Central memory CD8-positive, alpha-beta T cell (primary cell): Measurements from ENCODE around the gene CGNL1.

Experiments used
- ATAC-seq: fragments of 150-1000 bp; cut with Tn5 transposase; replicated peaks from 2 replicates; pipeline ENCODE4 v1.10.0; 2022; ENCODE audit warnings: mild to moderate bottlenecking, moderate FRiP score, moderate number of reproducible peaks; ENCODE audit not compliant: poor library complexity, severe bottlenecking; ENCODE audit errors: extremely low read depth
- DNase-seq, 2 donors: peaks; one replicate each; pipeline ENCODE4 v3.0.0; 2021; ENCODE audit warnings: low spot score in 2 of 2
- H3K27ac Mint-ChIP-seq: one replicate; pipeline ENCODE4 v1.8.0; 2022; ENCODE audit warnings: low read depth, mild to moderate bottlenecking, moderate library complexity, mixed read lengths
- H3K27me3 Mint-ChIP-seq: one replicate; pipeline ENCODE4 v1.8.0; 2022; ENCODE audit warnings: mixed read lengths
- H3K36me3 Mint-ChIP-seq: one replicate; pipeline ENCODE4 v1.8.0; 2022; ENCODE audit warnings: mild to moderate bottlenecking, moderate library complexity, mixed read lengths; ENCODE audit not compliant: insufficient read depth
- H3K4me1 Mint-ChIP-seq: one replicate; pipeline ENCODE4 v1.8.0; 2022; ENCODE audit warnings: mixed read lengths
- H3K4me3 Mint-ChIP-seq: one replicate; pipeline ENCODE4 v1.8.0; 2022; ENCODE audit warnings: mild to moderate bottlenecking, moderate library complexity, mixed read lengths
- H3K9me3 Mint-ChIP-seq: one replicate; pipeline ENCODE4 v1.8.0; 2022; ENCODE audit warnings: mixed read lengths

The CGNL1 gene

GRCh38 chr15:57461541-57461940 lies 85.2 kb downstream of the CGNL1 start:
- no peak for ATAC-seq
- no peak overlapping the region for H3K27ac Mint-ChIP-seq
- H3K9me3 Mint-ChIP-seq: no peaks in the 10 kb centered on the region
- no peak overlapping the region for H3K4me3 Mint-ChIP-seq
- H3K4me1 Mint-ChIP-seq: no peaks in the 10 kb centered on the region
- no peaks in the 10 kb centered on the region for H3K36me3 Mint-ChIP-seq
- peaks cover 24% of the 10 kb centered on the region for H3K27me3 Mint-ChIP-seq
- no peak for DNase-seq

- ATAC-seq (no peak), DNase-seq (no peak)
- H3K27ac Mint-ChIP-seq: no peak overlapping the region
- no peak overlapping the region for H3K4me3 Mint-ChIP-seq
- H3K9me3 Mint-ChIP-seq: no peaks in the 10 kb centered on the region
- H3K4me1 Mint-ChIP-seq: no peaks in the 10 kb centered on the region
- no peaks in the 10 kb centered on the region for H3K36me3 Mint-ChIP-seq
- H3K27me3 Mint-ChIP-seq: peaks cover 33% of the 10 kb centered on the region
These were observed 86.1 kb downstream of the CGNL1 start for GRCh38 chr15:57462381-57462780.

GRCh38 chr15:57463360-57463759 lies 87.1 kb downstream of the CGNL1 start:
- no peaks in the 10 kb centered on the region for H3K36me3 Mint-ChIP-seq
- ATAC-seq: no peak
- H3K27me3 Mint-ChIP-seq: peaks cover 42% of the 10 kb centered on the region
- H3K9me3 Mint-ChIP-seq: no peaks in the 10 kb centered on the region
- DNase-seq: no peak
- no peaks in the 10 kb centered on the region for H3K4me1 Mint-ChIP-seq
- H3K4me3 Mint-ChIP-seq: no peak overlapping the region
- H3K27ac Mint-ChIP-seq: no peak overlapping the region

GRCh38 chr15:57464480-57464879 lies 88.2 kb downstream of the CGNL1 start:
- Mint-ChIP-seq H3K27me3 (peaks cover 54% of the 10 kb centered on the region), H3K4me3 (no peak overlapping the region), H3K9me3 (no peaks in the 10 kb centered on the region), H3K4me1 (no peaks in the 10 kb centered on the region), H3K27ac (no peak overlapping the region), H3K36me3 (no peaks in the 10 kb centered on the region)
- DNase-seq: no peak
- ATAC-seq: no peak

- Mint-ChIP-seq H3K4me1 (no peaks in the 10 kb centered on the region), H3K27ac (no peak overlapping the region), H3K4me3 (no peak overlapping the region), H3K36me3 (no peaks in the 10 kb centered on the region), H3K27me3 (peaks cover 82% of the 10 kb centered on the region), H3K9me3 (no peaks in the 10 kb centered on the region)
- ATAC-seq (no peak), DNase-seq (no peak)
These were observed 92.2 kb downstream of the CGNL1 start for GRCh38 chr15:57468486-57468885.

- no peak overlapping the region for H3K27ac Mint-ChIP-seq
- H3K9me3 Mint-ChIP-seq: no peaks in the 10 kb centered on the region
- H3K36me3 Mint-ChIP-seq: no peaks in the 10 kb centered on the region
These were observed 94.2 kb downstream of the CGNL1 start for GRCh38 chr15:57470543-57470942.

DNA sequence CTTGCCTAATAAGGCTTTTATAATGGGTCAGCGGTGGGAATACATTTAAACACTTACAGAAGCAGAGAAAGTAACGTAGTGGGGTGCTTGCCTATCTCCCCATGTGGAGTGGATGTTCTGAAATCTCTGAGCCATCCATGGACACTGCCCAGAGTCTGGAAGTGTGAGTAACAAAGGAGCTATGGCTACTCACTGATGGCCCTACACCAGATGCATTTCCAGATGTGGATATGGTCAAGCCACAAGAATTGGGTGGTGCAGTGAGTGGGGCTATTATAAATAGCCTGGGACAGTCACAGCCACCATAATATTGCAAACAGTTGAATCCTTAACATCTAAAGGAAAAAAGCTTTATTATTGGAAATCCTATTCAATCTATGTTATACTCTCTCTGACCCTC lies 96.6 kb downstream of the CGNL1 start:
- H3K4me3 Mint-ChIP-seq: no peak overlapping the region
- no peaks in the 10 kb centered on the region for H3K36me3 Mint-ChIP-seq
- DNase-seq (no peak), ATAC-seq (no peak)
- peaks cover 80% of the 10 kb centered on the region for H3K27me3 Mint-ChIP-seq
- no peak overlapping the region for H3K27ac Mint-ChIP-seq
- no peaks in the 10 kb centered on the region for H3K9me3 Mint-ChIP-seq
- H3K4me1 Mint-ChIP-seq: no peaks in the 10 kb centered on the region

More at GRCh38 chr15:57470543-57470942, 94.2 kb downstream of the CGNL1 start:
- no peak for ATAC-seq
- no peaks in the 10 kb centered on the region for H3K4me1 Mint-ChIP-seq
- H3K4me3 Mint-ChIP-seq: no peak overlapping the region
- no peak for DNase-seq
- peaks cover 77% of the 10 kb centered on the region for H3K27me3 Mint-ChIP-seq

DNA sequence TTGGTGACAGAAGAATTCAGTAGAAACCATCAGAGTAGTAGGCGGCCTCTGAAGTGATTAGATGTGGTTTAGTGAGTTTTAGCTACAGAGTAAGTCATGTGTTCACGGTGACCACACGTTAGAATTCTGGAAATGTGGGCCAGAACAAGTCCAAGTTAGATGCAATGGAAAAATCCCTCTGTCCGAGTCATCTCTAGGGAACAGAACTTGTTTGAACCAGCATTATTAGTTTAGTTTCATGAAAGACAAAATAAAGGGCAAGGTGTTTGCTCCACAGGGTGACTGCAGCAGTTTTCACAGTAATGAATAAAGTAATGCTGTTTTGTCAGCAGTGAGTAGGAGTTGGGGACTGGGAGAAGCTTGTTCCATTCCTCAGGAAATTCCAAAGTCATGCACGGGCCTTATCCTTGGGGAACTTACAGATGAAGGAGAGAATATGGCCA lies 100.2 kb downstream of the CGNL1 start:
- no peak for DNase-seq

GRCh38 chr15:57477736-57478522 lies 101.6 kb downstream of the CGNL1 start:
- Mint-ChIP-seq H3K27me3 (peaks cover 55% of the 10 kb centered on the region), H3K27ac (no peak overlapping the region), H3K4me1 (no peaks in the 10 kb centered on the region), H3K4me3 (no peak overlapping the region), H3K9me3 (no peaks in the 10 kb centered on the region), H3K36me3 (no peaks in the 10 kb centered on the region)
- DNase-seq (no peak), ATAC-seq (no peak)

More for the DNA sequence above, 100.2 kb downstream of the CGNL1 start:
- no peak for ATAC-seq
- Mint-ChIP-seq H3K27ac (no peak overlapping the region), H3K27me3 (peaks cover 66% of the 10 kb centered on the region), H3K4me1 (no peaks in the 10 kb centered on the region), H3K36me3 (no peaks in the 10 kb centered on the region), H3K4me3 (no peak overlapping the region), H3K9me3 (no peaks in the 10 kb centered on the region)

GRCh38 chr15:57479005-57479404 lies 102.7 kb downstream of the CGNL1 start:
- ATAC-seq: no peak
- no peaks in the 10 kb centered on the region for H3K4me1 Mint-ChIP-seq
- H3K9me3 Mint-ChIP-seq: no peaks in the 10 kb centered on the region

DNA sequence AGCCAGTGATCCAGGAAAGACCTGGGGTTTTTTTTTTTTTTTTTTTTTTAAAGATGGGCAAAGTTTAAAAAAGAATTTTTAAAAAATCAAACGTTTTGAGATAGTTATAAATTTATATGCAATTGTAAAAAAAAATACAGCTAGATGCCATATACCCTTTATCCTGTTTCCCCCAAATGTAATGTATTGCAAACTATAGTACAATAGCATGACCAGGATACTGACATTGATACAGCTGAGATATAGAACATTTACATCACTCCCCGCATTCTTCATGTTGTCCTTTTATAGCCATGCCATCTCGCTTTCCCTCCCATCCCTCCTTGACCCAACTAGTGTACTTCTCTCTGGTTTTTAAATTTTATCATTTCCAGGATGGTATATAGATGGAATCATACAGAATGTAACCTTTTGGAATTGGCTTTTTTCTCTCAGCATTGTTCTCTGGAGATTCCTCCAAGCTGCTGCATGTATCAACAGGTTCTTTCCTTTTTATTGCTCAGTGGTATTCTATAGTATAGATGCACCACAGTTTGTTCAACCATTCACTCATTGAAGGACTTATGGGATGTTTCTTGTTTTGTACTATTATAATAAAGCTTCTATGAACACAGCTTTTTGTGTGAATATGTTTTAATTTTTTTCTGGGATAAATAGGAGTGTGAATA lies 104.9 kb downstream of the CGNL1 start:
- H3K9me3 Mint-ChIP-seq: no peaks in the 10 kb centered on the region
- H3K4me1 Mint-ChIP-seq: no peaks in the 10 kb centered on the region
- ATAC-seq: no peak
- no peak for DNase-seq
- H3K36me3 Mint-ChIP-seq: no peaks in the 10 kb centered on the region
- H3K4me3 Mint-ChIP-seq: no peak overlapping the region
- H3K27ac Mint-ChIP-seq: no peak overlapping the region
- peaks cover 64% of the 10 kb centered on the region for H3K27me3 Mint-ChIP-seq

More at GRCh38 chr15:57479005-57479404, 102.7 kb downstream of the CGNL1 start:
- Mint-ChIP-seq H3K36me3 (no peaks in the 10 kb centered on the region), H3K27ac (no peak overlapping the region), H3K4me3 (no peak overlapping the region), H3K27me3 (peaks cover 59% of the 10 kb centered on the region)
- no peak for DNase-seq

- DNase-seq (no peak), ATAC-seq (no peak)
- H3K27me3 Mint-ChIP-seq: peaks cover 66% of the 10 kb centered on the region
- H3K27ac Mint-ChIP-seq: no peak overlapping the region
- H3K4me3 Mint-ChIP-seq: no peak overlapping the region
- H3K4me1 Mint-ChIP-seq: no peaks in the 10 kb centered on the region
- no peaks in the 10 kb centered on the region for H3K9me3 Mint-ChIP-seq
- H3K36me3 Mint-ChIP-seq: peaks cover 2% of the 10 kb centered on the region
These were observed 109.6 kb downstream of the CGNL1 start for GRCh38 chr15:57485869-57486268.

DNA sequence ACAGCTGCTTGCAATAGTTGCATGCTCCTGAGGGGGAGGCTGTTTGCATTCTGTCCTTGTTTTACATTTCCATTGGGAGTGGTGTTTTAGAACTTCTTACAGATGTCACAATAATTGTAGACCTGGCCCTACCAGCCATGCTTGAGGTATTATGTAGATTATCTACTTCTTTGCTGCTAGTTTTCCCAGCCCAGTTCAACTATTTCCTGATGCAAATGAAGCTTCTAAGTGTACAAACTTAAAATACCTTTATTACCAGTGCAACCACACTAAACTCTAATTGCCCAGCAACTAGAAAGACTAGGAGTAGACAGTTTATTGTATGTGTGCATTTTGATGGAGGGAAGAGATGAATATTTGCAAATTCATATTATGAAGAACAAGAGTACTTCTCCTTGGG lies 110.5 kb downstream of the CGNL1 start:
- Mint-ChIP-seq H3K27ac (no peak overlapping the region), H3K9me3 (no peaks in the 10 kb centered on the region), H3K4me3 (no peak overlapping the region), H3K36me3 (peaks cover 2% of the 10 kb centered on the region), H3K4me1 (no peaks in the 10 kb centered on the region), H3K27me3 (peaks cover 76% of the 10 kb centered on the region)
- DNase-seq (no peak), ATAC-seq (no peak)
